MG63 (cell line): ENCODE measurements around the gene DNAJC25. TPM values are rescaled to one million over a fixed set of nuclear protein-coding genes. Genes with fewer than 3 reads are reported as not detected.
"Not testable (repeated sequence)": the region's sequence is repeated elsewhere in the genome, so short reads cannot be mapped to it uniquely, and the experiment has no call there.

Experiments used
- DNase-seq: peaks from one replicate; pipeline ENCODE4 v3.0.0-alpha.2; 2020
- H3K27me3 ChIP-seq: fragments of 250-450 bp; sonication (Bioruptor Pico); 2 replicates; pipeline ENCODE4 v1.5.1; 2020; ENCODE audit warnings: mild to moderate bottlenecking, moderate library complexity
- H3K36me3 ChIP-seq: fragments of 250-450 bp; sonication (Bioruptor Pico); 2 replicates; pipeline ENCODE4 v1.5.1; 2020; ENCODE audit warnings: mild to moderate bottlenecking, moderate library complexity
- H3K4me3 ChIP-seq: fragments of 250-450 bp; sonication (Bioruptor Pico); 2 replicates; pipeline ENCODE4 v1.5.1; 2020; ENCODE audit warnings: mild to moderate bottlenecking, moderate library complexity
- H3K9me3 ChIP-seq: fragments of 250-450 bp; sonication (Bioruptor Pico); 2 replicates; pipeline ENCODE4 v1.5.1; 2020; ENCODE audit warnings: mild to moderate bottlenecking, moderate library complexity
- total RNA-seq: library from RNA; depleted of rRNA; stranded (reverse); fragments of >200 nt; shearing (Covaris generic); gene quantifications from 2 replicates; pipeline ENCODE4 v1.2.3, GENCODE V29; 2014; ENCODE audit warnings: low replicate concordance

DNAJC25 gene
- total RNA-seq, 1 experiment from 2014 or later = 5.7 TPM

GRCh38 chr9:111615928-111616327, 15.2 kb upstream of the DNAJC25 start:
- H3K9me3 ChIP-seq = no peaks in the 10 kb centered on the region
- DNase-seq = no peak
- H3K36me3 ChIP-seq = no peaks in the 10 kb centered on the region
- no peak overlapping the region for H3K4me3 ChIP-seq
- H3K27me3 ChIP-seq = no peaks in the 10 kb centered on the region

- not testable (repeated sequence) for H3K9me3 ChIP-seq, DNase-seq, H3K36me3 ChIP-seq, H3K27me3 ChIP-seq, H3K4me3 ChIP-seq
These were observed 13.8 kb upstream of the DNAJC25 start for GRCh38 chr9:111617349-111617748.

- peak; percentile 37 for DNase-seq
- H3K4me3 ChIP-seq = no peak overlapping the region
- no peaks in the 10 kb centered on the region for H3K36me3 ChIP-seq
- no peaks in the 10 kb centered on the region for H3K27me3 ChIP-seq
- no peaks in the 10 kb centered on the region for H3K9me3 ChIP-seq
These were observed 9.1 kb upstream of the DNAJC25 start for GRCh38 chr9:111621895-111622480.

GRCh38 chr9:111622626-111623025, 8.5 kb upstream of the DNAJC25 start:
- Histone ChIP-seq H3K36me3 (no peaks in the 10 kb centered on the region), H3K9me3 (no peaks in the 10 kb centered on the region), H3K4me3 (no peak overlapping the region), H3K27me3 (no peaks in the 10 kb centered on the region)
- peak; percentile 68 for DNase-seq

GRCh38 chr9:111627260-111627963, 3.7 kb upstream of the DNAJC25 start:
- no peak for DNase-seq
- Histone ChIP-seq H3K9me3 (no peaks in the 10 kb centered on the region), H3K27me3 (no peaks in the 10 kb centered on the region), H3K4me3 (no peak overlapping the region), H3K36me3 (no peaks in the 10 kb centered on the region)

GRCh38 chr9:111628411-111628810, 2.7 kb upstream of the DNAJC25 start:
- 0 out of 2 replicates have a peak, but pooled peaks cover under 1% of the 10 kb centered on the region for H3K36me3 ChIP-seq
- H3K9me3 ChIP-seq = no peaks in the 10 kb centered on the region
- no peaks in the 10 kb centered on the region for H3K27me3 ChIP-seq
- no peak for DNase-seq
- H3K4me3 ChIP-seq = no peak overlapping the region

- no peaks in the 10 kb centered on the region for H3K9me3 ChIP-seq
- H3K36me3 ChIP-seq = peaks cover 8% of the 10 kb centered on the region; the same call in 1 of the 2 replicates
- H3K27me3 ChIP-seq = no peaks in the 10 kb centered on the region
- H3K4me3 ChIP-seq = peak overlapping the region; percentile 88
- no peak for DNase-seq
These were observed 761 bp upstream of the DNAJC25 start for GRCh38 chr9:111630182-111630963.

- Histone ChIP-seq H3K27me3 (no peaks in the 10 kb centered on the region), H3K36me3 (peaks cover 8% of the 10 kb centered on the region; the same call in 1 of the 2 replicates), H3K4me3 (peak overlapping the region; percentile 88), H3K9me3 (no peaks in the 10 kb centered on the region)
- DNase-seq = no peak
These were observed 245 bp upstream of the DNAJC25 start for GRCh38 chr9:111630964-111631213.

- peaks cover 8% of the 10 kb centered on the region for H3K36me3 ChIP-seq
- H3K9me3 ChIP-seq = no peaks in the 10 kb centered on the region
- peak overlapping the region; percentile 88 for H3K4me3 ChIP-seq
- H3K27me3 ChIP-seq = no peaks in the 10 kb centered on the region
- no peak for DNase-seq
These were observed 926 bp downstream of the DNAJC25 start for GRCh38 chr9:111632060-111632459.

GRCh38 chr9:111632695-111633388, 1.7 kb downstream of the DNAJC25 start:
- Histone ChIP-seq H3K27me3 (no peaks in the 10 kb centered on the region), H3K4me3 (peak overlapping the region; percentile 88), H3K36me3 (peaks cover 8% of the 10 kb centered on the region), H3K9me3 (no peaks in the 10 kb centered on the region)
- no peak for DNase-seq

GRCh38 chr9:111633389-111633736, 2.2 kb downstream of the DNAJC25 start:
- no peaks in the 10 kb centered on the region for H3K27me3 ChIP-seq
- no peaks in the 10 kb centered on the region for H3K9me3 ChIP-seq
- peak overlapping the region; percentile 88; the same call in 1 of the 2 replicates for H3K4me3 ChIP-seq
- DNase-seq = peak; percentile 36
- H3K36me3 ChIP-seq = peaks cover 8% of the 10 kb centered on the region

- H3K27me3 ChIP-seq = no peaks in the 10 kb centered on the region
- no peak for DNase-seq
- no peak overlapping the region for H3K4me3 ChIP-seq
- no peaks in the 10 kb centered on the region for H3K9me3 ChIP-seq
- H3K36me3 ChIP-seq = peaks cover 8% of the 10 kb centered on the region
These were observed 3.7 kb downstream of the DNAJC25 start for GRCh38 chr9:111634860-111635259.

- DNase-seq = no peak
- Histone ChIP-seq H3K4me3 (no peak overlapping the region), H3K36me3 (peaks cover 8% of the 10 kb centered on the region), H3K27me3 (no peaks in the 10 kb centered on the region), H3K9me3 (no peaks in the 10 kb centered on the region)
These were observed 6.4 kb downstream of the DNAJC25 start for GRCh38 chr9:111637421-111637950.

- DNase-seq = no peak
- Histone ChIP-seq H3K27me3 (no peaks in the 10 kb centered on the region), H3K36me3 (peaks cover 41% of the 10 kb centered on the region), H3K9me3 (no peaks in the 10 kb centered on the region), H3K4me3 (no peak overlapping the region)
These were observed 13.2 kb downstream of the DNAJC25 start for GRCh38 chr9:111644195-111644772.

GRCh38 chr9:111645806-111646205, 14.7 kb downstream of the DNAJC25 start:
- DNase-seq = peak; percentile 46
- H3K4me3 ChIP-seq = no peak overlapping the region
- no peaks in the 10 kb centered on the region for H3K9me3 ChIP-seq
- no peaks in the 10 kb centered on the region for H3K27me3 ChIP-seq
- peaks cover 46% of the 10 kb centered on the region for H3K36me3 ChIP-seq

GRCh38 chr9:111646417-111646816, 15.3 kb downstream of the DNAJC25 start:
- peaks cover 49% of the 10 kb centered on the region for H3K36me3 ChIP-seq
- H3K27me3 ChIP-seq = no peaks in the 10 kb centered on the region
- H3K4me3 ChIP-seq = no peak overlapping the region
- no peaks in the 10 kb centered on the region for H3K9me3 ChIP-seq
- DNase-seq = no peak

GRCh38 chr9:111648066-111648465, 16.9 kb downstream of the DNAJC25 start:
- Histone ChIP-seq H3K4me3 (no peak overlapping the region), H3K9me3 (no peaks in the 10 kb centered on the region), H3K36me3 (peaks cover 51% of the 10 kb centered on the region), H3K27me3 (no peaks in the 10 kb centered on the region)
- no peak for DNase-seq
